ENCODE results near the gene PSMG4. TPM values are rescaled to one million over a fixed set of nuclear protein-coding genes. Genes with fewer than 3 reads are reported as not detected.

Gene PSMG4
- total and polyA plus RNA-seq, 4 donors = 13.9 to 40.6 (median 26.9) TPM

DNA sequence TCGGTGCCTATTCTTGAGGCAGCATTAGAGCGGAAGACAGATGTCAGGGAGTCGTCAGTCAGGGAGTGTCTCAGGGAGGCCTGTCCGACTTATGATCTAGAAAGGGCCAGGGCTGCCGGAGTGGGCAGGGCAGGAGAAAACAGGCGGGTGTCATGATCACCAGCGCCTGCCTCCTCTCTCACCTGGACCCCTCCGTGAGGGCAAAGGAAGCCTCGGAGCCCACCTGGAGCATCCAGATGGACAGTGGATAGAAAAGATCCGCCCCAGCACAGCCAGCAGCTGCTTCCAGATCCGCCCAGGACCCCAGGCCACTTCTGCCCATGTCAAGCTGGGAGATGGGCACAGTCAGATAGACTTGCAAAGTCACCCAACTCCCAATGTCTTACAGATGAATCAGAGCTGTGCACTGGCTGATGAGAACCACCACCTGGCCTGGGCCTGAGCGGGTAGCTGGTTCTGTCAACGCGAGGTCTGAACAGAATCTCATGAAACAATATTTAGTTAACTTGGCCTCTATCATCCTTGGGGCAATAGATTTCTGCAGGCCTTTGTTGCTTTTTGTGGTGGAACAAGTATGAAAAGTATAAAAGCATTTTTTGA lies 22.2 kb downstream of the PSMG4 start:
- H3K27me3 ChIP-seq (ENCODE audit: control insufficient read depth, insufficient read depth, low read length) = no peaks in the 10 kb centered on the region
- no peaks in the 10 kb centered on the region for H3K9me3 ChIP-seq (ENCODE audit: control insufficient read depth, insufficient read depth, low read length)
- peaks cover 56% of the 10 kb centered on the region for H3K36me3 ChIP-seq (ENCODE audit: control insufficient read depth, insufficient read depth, low read length)
- 78% methylated on average over 10 of the region's 14 CpGs for WGBS (ENCODE audit: insufficient coverage)
- H3K4me3 ChIP-seq (ENCODE audit: low read depth, low read length) = no peak overlapping the region
- no peak for DNase-seq (ENCODE audit: low read depth in 4 of 6, low spot score in 6 of 6)
- peak overlapping the region; percentile 62 for H3K27ac ChIP-seq (ENCODE audit: low read depth, low read length)
- peaks cover 53% of the 10 kb centered on the region for H3K4me1 ChIP-seq (ENCODE audit: control insufficient read depth, insufficient read depth, low read length)

DNA sequence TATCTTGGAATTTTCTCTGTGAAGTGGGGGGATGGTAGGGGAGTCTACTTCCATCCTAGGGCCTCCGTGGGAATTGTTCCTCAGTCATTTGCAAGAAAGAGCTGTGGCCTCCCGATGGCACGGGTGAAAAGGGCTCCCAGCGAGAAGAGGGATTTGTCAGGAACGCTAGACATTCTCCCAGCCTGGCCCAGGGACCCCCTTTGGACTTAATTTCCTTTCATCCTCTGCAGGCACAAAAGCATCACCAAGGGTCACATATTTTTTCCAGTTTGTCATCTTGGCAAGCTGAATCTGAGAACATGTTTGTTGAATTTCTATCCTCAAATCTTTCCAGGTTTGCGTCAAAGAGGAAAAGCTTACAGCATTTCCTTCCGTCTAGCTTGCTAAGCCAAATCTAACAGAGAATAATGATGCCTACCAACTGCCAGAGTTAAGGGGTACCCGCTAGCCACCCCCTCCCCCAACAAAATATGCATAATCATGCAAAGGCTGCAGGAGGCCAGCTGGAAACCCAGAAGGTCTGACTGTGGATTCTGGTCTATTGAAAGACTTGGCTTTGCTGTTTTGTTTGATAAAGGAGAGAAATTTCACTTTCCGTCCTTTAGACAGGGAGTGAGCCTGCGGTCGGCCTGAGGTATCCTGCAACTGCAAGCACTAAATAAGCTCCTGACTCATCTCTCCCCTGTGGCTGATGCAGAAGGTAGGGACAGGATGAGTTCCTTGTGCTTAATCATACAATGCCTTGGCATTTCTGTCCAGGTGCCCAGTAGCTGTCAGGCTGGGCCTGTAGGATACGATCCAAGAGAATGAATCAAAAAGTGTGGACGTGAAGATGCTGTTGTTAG lies 23.1 kb downstream of the PSMG4 start:
- Histone ChIP-seq H3K27me3 (ENCODE audit: control insufficient read depth, insufficient read depth, low read length) (no peaks in the 10 kb centered on the region), H3K27ac (ENCODE audit: low read depth, low read length) (peak overlapping the region; percentile 62), H3K9me3 (ENCODE audit: control insufficient read depth, insufficient read depth, low read length) (no peaks in the 10 kb centered on the region), H3K36me3 (ENCODE audit: control insufficient read depth, insufficient read depth, low read length) (peaks cover 54% of the 10 kb centered on the region), H3K4me1 (ENCODE audit: control insufficient read depth, insufficient read depth, low read length) (peaks cover 62% of the 10 kb centered on the region), H3K4me3 (ENCODE audit: low read depth, low read length) (no peak overlapping the region)
- DNase-seq (ENCODE audit: low read depth in 4 of 6, low spot score in 6 of 6) = peak in 2 of 6 donors; percentile 56 to 95
- 27% methylated on average over 6 of the region's 13 CpGs for WGBS (ENCODE audit: insufficient coverage)

DNA sequence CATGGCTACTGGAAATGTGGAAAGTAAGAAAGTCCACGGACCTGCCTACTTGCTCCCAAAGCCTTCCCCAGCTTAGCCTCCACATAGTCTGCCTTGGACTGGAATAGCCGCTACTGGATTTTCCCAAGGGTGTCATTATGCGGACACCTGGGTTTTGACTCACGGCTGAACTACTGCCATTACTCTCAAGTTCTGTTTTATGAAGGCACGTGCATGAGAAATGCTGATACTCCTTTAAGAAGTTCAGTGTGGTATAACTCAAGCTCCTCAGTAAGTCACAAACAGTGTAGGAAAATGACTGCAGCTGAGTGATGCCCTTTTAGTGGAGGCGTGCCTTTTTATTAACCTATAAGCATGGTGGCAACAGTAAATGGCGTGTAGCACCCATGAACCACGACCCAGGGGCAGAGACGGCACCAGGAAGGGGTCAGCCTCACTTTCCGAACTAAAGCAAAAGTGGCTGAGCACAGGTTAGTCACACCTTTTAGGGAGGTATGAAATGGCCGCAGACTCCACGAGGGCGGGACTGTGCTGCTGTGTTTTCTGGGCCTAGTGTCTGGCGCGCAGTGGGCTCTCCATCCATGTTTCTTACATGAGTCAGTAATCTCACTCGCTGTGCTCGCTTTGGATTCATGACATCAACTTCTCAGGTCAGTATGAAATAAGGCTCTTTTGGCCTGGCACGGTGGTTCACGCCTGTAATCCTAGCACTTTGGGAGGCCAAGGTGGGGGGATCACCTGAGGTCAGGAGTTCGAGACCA lies 23.9 kb downstream of the PSMG4 start:
- WGBS (ENCODE audit: insufficient coverage) = 86% methylated on average over 16 of the region's 20 CpGs
- no peak overlapping the region for H3K4me3 ChIP-seq (ENCODE audit: low read depth, low read length)
- H3K27me3 ChIP-seq (ENCODE audit: control insufficient read depth, insufficient read depth, low read length) = no peaks in the 10 kb centered on the region
- H3K9me3 ChIP-seq (ENCODE audit: control insufficient read depth, insufficient read depth, low read length) = no peaks in the 10 kb centered on the region
- peaks cover 64% of the 10 kb centered on the region for H3K4me1 ChIP-seq (ENCODE audit: control insufficient read depth, insufficient read depth, low read length)
- H3K27ac ChIP-seq (ENCODE audit: low read depth, low read length) = peak overlapping the region; percentile 62
- H3K36me3 ChIP-seq (ENCODE audit: control insufficient read depth, insufficient read depth, low read length) = peaks cover 52% of the 10 kb centered on the region
- DNase-seq (ENCODE audit: low read depth in 4 of 6, low spot score in 6 of 6) = no peak

DNA sequence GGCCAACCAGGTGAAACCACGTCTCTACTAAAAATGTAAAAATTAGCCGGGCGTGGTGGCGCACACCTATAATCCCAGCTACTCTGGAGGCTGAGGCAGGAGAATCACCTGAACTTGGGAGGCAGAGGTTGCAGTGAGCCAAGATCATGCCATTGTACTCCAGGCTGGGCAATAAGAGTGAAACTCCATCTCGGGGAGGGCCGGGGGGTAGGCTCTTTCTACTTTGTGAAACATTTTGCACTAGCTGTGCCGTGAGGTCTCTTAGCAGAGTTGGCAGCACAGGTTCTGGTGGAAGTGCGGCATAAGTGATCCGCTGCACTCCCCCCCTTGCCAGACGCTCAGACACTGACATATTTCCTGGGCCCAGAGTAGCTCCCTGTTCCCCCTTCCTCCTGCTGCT lies 24.5 kb downstream of the PSMG4 start:
- DNase-seq (ENCODE audit: low read depth in 4 of 6, low spot score in 6 of 6) = no peak
- 86% methylated on average over 10 of the region's 10 CpGs for WGBS (ENCODE audit: insufficient coverage)
- Histone ChIP-seq H3K9me3 (ENCODE audit: control insufficient read depth, insufficient read depth, low read length) (no peaks in the 10 kb centered on the region), H3K27ac (ENCODE audit: low read depth, low read length) (no peak overlapping the region), H3K27me3 (ENCODE audit: control insufficient read depth, insufficient read depth, low read length) (no peaks in the 10 kb centered on the region), H3K4me1 (ENCODE audit: control insufficient read depth, insufficient read depth, low read length) (peaks cover 64% of the 10 kb centered on the region), H3K4me3 (ENCODE audit: low read depth, low read length) (no peak overlapping the region), H3K36me3 (ENCODE audit: control insufficient read depth, insufficient read depth, low read length) (peaks cover 52% of the 10 kb centered on the region)

DNA sequence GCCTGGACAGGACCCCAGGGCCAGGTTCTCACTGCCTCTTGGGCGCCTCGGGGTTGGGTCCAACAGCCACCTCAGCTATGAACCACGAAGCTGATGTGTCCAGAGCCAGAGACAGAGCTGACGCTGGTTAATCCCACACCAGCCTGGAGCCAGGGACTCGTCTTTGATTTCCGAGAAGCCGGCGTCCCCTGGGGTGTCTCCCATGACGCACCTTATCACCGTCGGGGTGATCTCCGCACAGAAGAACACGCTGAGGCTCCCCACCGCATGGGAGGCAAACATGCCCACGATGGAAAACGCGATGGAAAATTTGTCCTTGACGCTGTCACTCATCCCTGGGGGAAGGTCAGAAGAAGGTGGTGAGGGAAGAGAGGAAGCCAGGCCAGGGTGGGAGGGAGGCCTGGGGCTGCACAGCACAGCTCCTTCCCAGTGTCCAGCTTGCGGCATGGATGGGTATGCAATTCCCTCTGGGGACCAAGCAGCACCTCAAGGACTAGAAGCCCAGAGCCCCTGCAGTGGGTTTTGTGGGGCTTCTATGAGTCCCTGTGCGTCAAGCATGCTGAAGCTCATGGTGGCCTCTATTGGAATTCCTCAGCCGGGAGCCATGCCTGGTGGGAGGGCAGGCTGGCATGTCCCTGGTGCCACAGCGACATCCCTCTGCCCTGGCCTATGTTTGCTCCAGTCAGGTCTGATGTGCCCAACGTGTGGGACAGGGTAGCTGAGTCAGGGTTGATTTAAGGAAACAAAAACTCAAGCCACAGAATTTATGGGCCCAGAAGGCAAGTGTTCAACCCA lies 25.1 kb downstream of the PSMG4 start:
- H3K36me3 ChIP-seq (ENCODE audit: control insufficient read depth, insufficient read depth, low read length) = peaks cover 58% of the 10 kb centered on the region
- H3K9me3 ChIP-seq (ENCODE audit: control insufficient read depth, insufficient read depth, low read length) = no peaks in the 10 kb centered on the region
- no peak for DNase-seq (ENCODE audit: low read depth in 4 of 6, low spot score in 6 of 6)
- H3K4me3 ChIP-seq (ENCODE audit: low read depth, low read length) = no peak overlapping the region
- H3K27me3 ChIP-seq (ENCODE audit: control insufficient read depth, insufficient read depth, low read length) = no peaks in the 10 kb centered on the region
- 80% methylated on average over 20 of the region's 23 CpGs for WGBS (ENCODE audit: insufficient coverage)
- peaks cover 64% of the 10 kb centered on the region for H3K4me1 ChIP-seq (ENCODE audit: control insufficient read depth, insufficient read depth, low read length)
- peak overlapping the region; percentile 73 for H3K27ac ChIP-seq (ENCODE audit: low read depth, low read length)

DNA sequence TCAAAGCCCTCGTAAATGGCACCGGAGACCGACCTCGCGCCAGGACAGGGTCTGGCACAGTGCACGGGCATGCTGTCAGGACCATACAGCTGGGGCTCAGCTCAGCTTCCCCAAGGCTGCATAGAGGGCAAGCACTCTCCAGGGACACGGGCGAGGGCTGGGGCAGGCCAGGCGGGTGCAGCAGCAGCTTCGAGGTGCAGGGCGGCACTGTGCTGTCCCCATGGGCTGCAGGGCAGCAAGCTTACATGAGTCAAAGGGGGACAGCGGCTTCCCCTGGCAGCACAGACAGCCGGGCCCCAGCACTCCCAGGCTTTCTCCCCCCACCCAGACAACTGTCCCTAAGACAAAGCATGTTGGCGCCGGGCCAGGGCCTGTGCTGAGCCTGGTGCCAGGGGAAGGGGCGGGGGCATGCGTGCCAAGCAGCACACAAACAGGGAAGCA lies 25.7 kb downstream of the PSMG4 start:
- Histone ChIP-seq H3K4me3 (ENCODE audit: low read depth, low read length) (no peak overlapping the region), H3K36me3 (ENCODE audit: control insufficient read depth, insufficient read depth, low read length) (peaks cover 64% of the 10 kb centered on the region), H3K9me3 (ENCODE audit: control insufficient read depth, insufficient read depth, low read length) (no peaks in the 10 kb centered on the region), H3K27me3 (ENCODE audit: control insufficient read depth, insufficient read depth, low read length) (no peaks in the 10 kb centered on the region), H3K4me1 (ENCODE audit: control insufficient read depth, insufficient read depth, low read length) (peaks cover 64% of the 10 kb centered on the region), H3K27ac (ENCODE audit: low read depth, low read length) (peak overlapping the region; percentile 73)
- DNase-seq (ENCODE audit: low read depth in 4 of 6, low spot score in 6 of 6) = peak in 5 of 6 donors; percentile 64 to 96 (median 73)
- 39% methylated on average over 17 of the region's 17 CpGs for WGBS (ENCODE audit: insufficient coverage)

DNA sequence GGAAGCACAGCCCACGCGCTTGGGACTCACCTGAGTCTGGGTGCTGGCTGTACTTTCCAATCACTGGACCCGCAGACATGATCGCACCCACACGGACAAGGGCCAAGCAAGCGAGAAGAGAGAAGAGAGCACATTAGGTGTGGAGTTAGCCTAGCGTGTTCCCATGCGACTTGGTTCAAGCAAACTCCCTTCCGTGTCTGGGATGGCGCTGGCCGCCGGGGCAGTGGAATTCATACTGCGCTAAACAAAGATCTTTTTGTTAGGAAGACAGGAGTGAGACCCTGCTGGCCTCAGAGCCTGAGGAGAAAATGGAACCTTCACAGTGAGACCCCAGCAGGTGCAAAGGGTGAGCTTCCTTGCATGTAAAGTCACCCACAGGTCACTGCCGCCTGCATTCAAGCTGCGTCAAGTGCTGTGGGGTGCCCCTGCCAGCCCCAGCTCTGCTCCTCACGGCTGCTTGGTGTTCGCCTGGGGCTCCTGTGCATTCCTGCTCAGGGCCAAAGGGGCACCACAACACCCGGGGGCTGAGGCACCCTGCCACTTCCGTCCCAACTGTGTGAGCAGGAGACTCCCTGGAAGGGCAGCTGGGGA lies 26.4 kb downstream of the PSMG4 start:
- Histone ChIP-seq H3K4me1 (ENCODE audit: control insufficient read depth, insufficient read depth, low read length) (peaks cover 64% of the 10 kb centered on the region), H3K27me3 (ENCODE audit: control insufficient read depth, insufficient read depth, low read length) (no peaks in the 10 kb centered on the region), H3K27ac (ENCODE audit: low read depth, low read length) (peak overlapping the region; percentile 73), H3K36me3 (ENCODE audit: control insufficient read depth, insufficient read depth, low read length) (peaks cover 71% of the 10 kb centered on the region), H3K4me3 (ENCODE audit: low read depth, low read length) (no peak overlapping the region), H3K9me3 (ENCODE audit: control insufficient read depth, insufficient read depth, low read length) (no peaks in the 10 kb centered on the region)
- 45% methylated on average over 19 of the region's 19 CpGs for WGBS (ENCODE audit: insufficient coverage)
- DNase-seq (ENCODE audit: low read depth in 4 of 6, low spot score in 6 of 6) = peak in 1 of 6 donors; percentile 55

DNA sequence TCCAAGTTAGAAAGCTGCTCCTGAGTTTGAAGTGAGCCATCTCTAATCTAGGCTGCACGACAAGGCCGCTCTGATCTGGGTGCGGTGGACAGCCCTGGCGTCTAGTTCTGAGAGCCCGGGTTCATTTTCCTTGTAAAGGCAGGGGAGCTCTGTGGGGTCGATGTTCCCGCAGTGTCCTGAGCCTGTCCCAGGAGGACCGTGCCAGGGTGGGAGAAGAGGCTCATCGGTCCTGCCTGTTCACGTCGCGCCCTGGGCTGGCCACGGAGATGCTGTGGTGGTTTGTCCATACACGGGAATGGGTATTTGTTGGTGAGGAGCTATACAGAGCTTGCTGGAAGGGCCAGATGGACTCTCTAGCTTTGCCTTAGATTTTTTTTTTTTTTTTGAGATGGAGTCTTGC lies 27.0 kb downstream of the PSMG4 start:
- DNase-seq (ENCODE audit: low read depth in 4 of 6, low spot score in 6 of 6) = no peak
- H3K27ac ChIP-seq (ENCODE audit: low read depth, low read length) = no peak overlapping the region
- H3K27me3 ChIP-seq (ENCODE audit: control insufficient read depth, insufficient read depth, low read length) = no peaks in the 10 kb centered on the region
- H3K36me3 ChIP-seq (ENCODE audit: control insufficient read depth, insufficient read depth, low read length) = peaks cover 73% of the 10 kb centered on the region
- H3K4me3 ChIP-seq (ENCODE audit: low read depth, low read length) = no peak overlapping the region
- peaks cover 62% of the 10 kb centered on the region for H3K4me1 ChIP-seq (ENCODE audit: control insufficient read depth, insufficient read depth, low read length)
- WGBS (ENCODE audit: insufficient coverage) = 85% methylated on average over 14 of the region's 14 CpGs
- no peaks in the 10 kb centered on the region for H3K9me3 ChIP-seq (ENCODE audit: control insufficient read depth, insufficient read depth, low read length)
